Neural cell (in vitro differentiated cells): Measurements from ENCODE around the gene RTL9. TPM values are rescaled to one million over a fixed set of nuclear protein-coding genes. Genes with fewer than 3 reads are reported as not detected.
A peak's percentile ranks its signal among the peaks of the same experiment; 100 is the strongest.

Source experiments
- H2AFZ ChIP-seq: fragments of 200-600, 300-800 bp; sonication (generic), shearing (Covaris generic); 2 replicates; pipeline ENCODE4 v1.6.0; 2014; ENCODE audit warnings: low read depth, mild to moderate bottlenecking, antibody characterized with exemption, low read length, moderate library complexity
- H3F3A ChIP-seq: fragments of 200-600 bp; shearing (Covaris generic); 2 replicates; pipeline ENCODE4 v1.6.1; 2016; ENCODE audit warnings: mild to moderate bottlenecking, moderate library complexity, mixed read lengths, antibody characterized with exemption, low read length; ENCODE audit not compliant: insufficient read depth, poor library complexity, severe bottlenecking
- H3K27ac ChIP-seq: fragments of 200-600, 300-800 bp; sonication (generic), shearing (Covaris generic); 2 replicates; pipeline ENCODE4 v1.5.1; 2014; ENCODE audit warnings: mild to moderate bottlenecking, low read length, moderate library complexity
- H3K27me3 ChIP-seq: fragments of 300-800, 200-600 bp; sonication (generic), shearing (Covaris generic); 2 replicates; pipeline ENCODE4 v1.6.0; 2014; ENCODE audit warnings: mild to moderate bottlenecking, low read depth, low read length, moderate library complexity; ENCODE audit not compliant: insufficient read depth
- H3K36me3 ChIP-seq: fragments of 300-800, 200-600 bp; sonication (generic), shearing (Covaris generic); 2 replicates; pipeline ENCODE4 v1.5.1; 2014; ENCODE audit warnings: mild to moderate bottlenecking, antibody characterized with exemption, low read length, moderate library complexity; ENCODE audit not compliant: insufficient read depth
- H3K4me2 ChIP-seq: fragments of 300-800, 200-600 bp; sonication (generic), shearing (Covaris generic); 2 replicates; pipeline ENCODE4 v1.6.0; 2014; ENCODE audit warnings: mild to moderate bottlenecking, low read length
- H3K4me3 ChIP-seq: fragments of 300-800, 200-600 bp; sonication (generic), shearing (Covaris generic); 2 replicates; pipeline ENCODE4 v1.5.1; 2014; ENCODE audit warnings: mild to moderate bottlenecking, low read length, moderate library complexity
- H3K79me2 ChIP-seq: fragments of 200-600 bp; shearing (Covaris generic); replicated peaks from 2 replicates; pipeline ENCODE4 v1.6.0; 2014; ENCODE audit warnings: mild to moderate bottlenecking, low read length, moderate library complexity; ENCODE audit not compliant: insufficient read depth
- H3K9ac ChIP-seq: fragments of 300-800, 200-600 bp; sonication (generic), shearing (Covaris generic); 2 replicates; pipeline ENCODE4 v1.6.1; 2016; ENCODE audit warnings: mild to moderate bottlenecking, low read length, mixed read lengths
- H3K9me2 ChIP-seq: fragments of 200-600 bp; shearing (Covaris generic); 2 replicates; pipeline ENCODE4 v1.6.1; 2016; ENCODE audit warnings: mild to moderate bottlenecking, low read length, mixed read lengths; ENCODE audit not compliant: insufficient read depth
- H3K9me3 ChIP-seq: fragments of 200-600, 300-800 bp; sonication (generic), shearing (Covaris generic); 2 replicates; pipeline ENCODE4 v1.6.1; 2016; ENCODE audit warnings: mild to moderate bottlenecking, mixed run types, low read length, moderate library complexity, mixed read lengths
- H4K20me1 ChIP-seq: fragments of 200-600 bp; shearing (Covaris generic); 2 replicates; pipeline ENCODE4 v1.6.1; 2016; ENCODE audit warnings: mild to moderate bottlenecking, mixed run types; ENCODE audit not compliant: insufficient read depth
- EP300 ChIP-seq: fragments of 450-650 bp; conservative IDR thresholded peaks from 2 replicates; pipeline ENCODE4 v1.6.1; 2014; ENCODE audit warnings: antibody characterized with exemption, mild to moderate bottlenecking, moderate library complexity; ENCODE audit not compliant: poor library complexity, severe bottlenecking
- EZH2 ChIP-seq: fragments of 200-600, 300-800 bp; shearing (Covaris generic), sonication (generic); IDR thresholded peaks from 2 replicates; pipeline ENCODE4 v1.6.1; 2014; ENCODE audit warnings: antibody characterized with exemption, low read length, borderline replicate concordance, mild to moderate bottlenecking; ENCODE audit not compliant: insufficient read depth, poor library complexity, severe bottlenecking
- MXI1 ChIP-seq: fragments of 450-650 bp; conservative IDR thresholded peaks from 2 replicates; pipeline ENCODE4 v1.6.1; 2014; ENCODE audit warnings: antibody characterized with exemption, mild to moderate bottlenecking; ENCODE audit not compliant: poor library complexity, severe bottlenecking
- POLR2AphosphoS5 ChIP-seq: IDR thresholded peaks from 2 replicates; pipeline ENCODE4 v1.6.1; 2012
- RAD21 ChIP-seq: fragments of 450-650 bp; conservative IDR thresholded peaks from 2 replicates; pipeline ENCODE4 v1.6.1; 2014; ENCODE audit warnings: antibody characterized with exemption, mild to moderate bottlenecking, moderate library complexity
- SMC3 ChIP-seq: fragments of 450-650 bp; conservative IDR thresholded peaks from 2 replicates; pipeline ENCODE4 v1.6.1; 2014; ENCODE audit warnings: antibody characterized with exemption, mild to moderate bottlenecking, moderate library complexity; ENCODE audit not compliant: poor library complexity
- TAF1 ChIP-seq: IDR thresholded peaks from 2 replicates; pipeline ENCODE4 v1.6.1; 2012; ENCODE audit warnings: low read depth
- polyA plus RNA-seq: library from polyadenylated mRNA; depleted of rRNA; stranded (reverse); fragments of >200 nt; gene quantifications from 2 replicates; pipeline ENCODE4 v1.2.3, GENCODE V29; 2014
- small RNA-seq, 3 experiments: library from RNA; depleted of rRNA; stranded (forward); fragments of <200 nt; gene quantifications; one replicate each; pipeline ENCODE3, GENCODE V24; 2012
- TF ChIP-seq, protein P1 (sequence below): IDR thresholded peaks from 2 replicates; pipeline ENCODE4 v1.6.1; 2012; ENCODE audit warnings: borderline replicate concordance
- TF ChIP-seq, protein P2 (sequence below): fragments of 450-650 bp; IDR thresholded peaks from 2 replicates; pipeline ENCODE4 v1.5.1; 2014; ENCODE audit warnings: antibody characterized with exemption, mild to moderate bottlenecking, moderate library complexity; ENCODE audit not compliant: poor library complexity, severe bottlenecking

RTL9 gene
- polyA plus RNA-seq, 1 donor from 2014 or later: 0.58 TPM

DNA sequence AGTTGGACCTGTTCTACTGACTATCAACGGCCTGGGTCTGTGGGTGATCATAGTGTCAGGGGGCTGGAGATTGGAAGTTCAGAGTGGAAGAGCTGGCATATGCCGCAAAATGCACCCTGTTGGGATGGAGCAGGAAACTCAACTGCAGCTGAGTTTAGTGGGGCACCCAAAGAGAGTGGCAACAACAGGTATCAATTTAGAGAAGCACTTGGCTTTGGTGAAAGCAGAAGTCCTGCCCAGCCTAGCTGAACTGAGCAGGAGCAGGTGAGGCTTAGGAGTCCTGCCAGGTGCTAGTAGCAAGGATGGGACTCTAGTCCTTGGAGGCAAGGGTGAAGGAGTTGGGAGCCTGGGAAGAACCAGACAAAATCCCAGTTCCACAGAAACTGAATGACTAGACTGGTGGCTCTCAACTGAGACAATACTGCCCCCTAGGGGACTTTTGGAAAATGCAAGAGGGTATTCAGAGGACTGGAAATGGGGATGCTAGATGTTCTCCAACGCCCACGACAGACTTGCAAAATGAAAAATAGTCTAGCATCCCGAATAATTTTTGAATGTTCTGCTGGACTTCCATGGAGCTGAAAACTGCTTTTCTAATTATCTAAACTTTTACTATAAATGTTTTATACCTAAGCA, 49.4 kb downstream of the RTL9 start:
- Histone ChIP-seq H3F3A (no peaks in the 10 kb centered on the region), H3K9me3 (no peaks in the 10 kb centered on the region), H3K27me3 (no peaks in the 10 kb centered on the region), H3K36me3 (no peaks in the 10 kb centered on the region), H4K20me1 (no peaks in the 10 kb centered on the region), H3K9ac (no peak overlapping the region), H3K9me2 (no peaks in the 10 kb centered on the region), H3K4me2 (no peak overlapping the region), H3K4me3 (no peak overlapping the region), H3K27ac (no peak overlapping the region), H2AFZ (no peak overlapping the region), H3K79me2 (no peaks in the 10 kb centered on the region)
- TF ChIP-seq SMC3: peak; percentile 71
- no peak for TF ChIP-seq POLR2AphosphoS5
- TF ChIP-seq RAD21: peak; percentile 73
- no peak for TF ChIP-seq EP300
- TF ChIP-seq, protein P1, sequence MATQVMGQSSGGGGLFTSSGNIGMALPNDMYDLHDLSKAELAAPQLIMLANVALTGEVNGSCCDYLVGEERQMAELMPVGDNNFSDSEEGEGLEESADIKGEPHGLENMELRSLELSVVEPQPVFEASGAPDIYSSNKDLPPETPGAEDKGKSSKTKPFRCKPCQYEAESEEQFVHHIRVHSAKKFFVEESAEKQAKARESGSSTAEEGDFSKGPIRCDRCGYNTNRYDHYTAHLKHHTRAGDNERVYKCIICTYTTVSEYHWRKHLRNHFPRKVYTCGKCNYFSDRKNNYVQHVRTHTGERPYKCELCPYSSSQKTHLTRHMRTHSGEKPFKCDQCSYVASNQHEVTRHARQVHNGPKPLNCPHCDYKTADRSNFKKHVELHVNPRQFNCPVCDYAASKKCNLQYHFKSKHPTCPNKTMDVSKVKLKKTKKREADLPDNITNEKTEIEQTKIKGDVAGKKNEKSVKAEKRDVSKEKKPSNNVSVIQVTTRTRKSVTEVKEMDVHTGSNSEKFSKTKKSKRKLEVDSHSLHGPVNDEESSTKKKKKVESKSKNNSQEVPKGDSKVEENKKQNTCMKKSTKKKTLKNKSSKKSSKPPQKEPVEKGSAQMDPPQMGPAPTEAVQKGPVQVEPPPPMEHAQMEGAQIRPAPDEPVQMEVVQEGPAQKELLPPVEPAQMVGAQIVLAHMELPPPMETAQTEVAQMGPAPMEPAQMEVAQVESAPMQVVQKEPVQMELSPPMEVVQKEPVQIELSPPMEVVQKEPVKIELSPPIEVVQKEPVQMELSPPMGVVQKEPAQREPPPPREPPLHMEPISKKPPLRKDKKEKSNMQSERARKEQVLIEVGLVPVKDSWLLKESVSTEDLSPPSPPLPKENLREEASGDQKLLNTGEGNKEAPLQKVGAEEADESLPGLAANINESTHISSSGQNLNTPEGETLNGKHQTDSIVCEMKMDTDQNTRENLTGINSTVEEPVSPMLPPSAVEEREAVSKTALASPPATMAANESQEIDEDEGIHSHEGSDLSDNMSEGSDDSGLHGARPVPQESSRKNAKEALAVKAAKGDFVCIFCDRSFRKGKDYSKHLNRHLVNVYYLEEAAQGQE: no peak
- TF ChIP-seq TAF1: no peak
- no peak for TF ChIP-seq EZH2
- TF ChIP-seq, protein P2, sequence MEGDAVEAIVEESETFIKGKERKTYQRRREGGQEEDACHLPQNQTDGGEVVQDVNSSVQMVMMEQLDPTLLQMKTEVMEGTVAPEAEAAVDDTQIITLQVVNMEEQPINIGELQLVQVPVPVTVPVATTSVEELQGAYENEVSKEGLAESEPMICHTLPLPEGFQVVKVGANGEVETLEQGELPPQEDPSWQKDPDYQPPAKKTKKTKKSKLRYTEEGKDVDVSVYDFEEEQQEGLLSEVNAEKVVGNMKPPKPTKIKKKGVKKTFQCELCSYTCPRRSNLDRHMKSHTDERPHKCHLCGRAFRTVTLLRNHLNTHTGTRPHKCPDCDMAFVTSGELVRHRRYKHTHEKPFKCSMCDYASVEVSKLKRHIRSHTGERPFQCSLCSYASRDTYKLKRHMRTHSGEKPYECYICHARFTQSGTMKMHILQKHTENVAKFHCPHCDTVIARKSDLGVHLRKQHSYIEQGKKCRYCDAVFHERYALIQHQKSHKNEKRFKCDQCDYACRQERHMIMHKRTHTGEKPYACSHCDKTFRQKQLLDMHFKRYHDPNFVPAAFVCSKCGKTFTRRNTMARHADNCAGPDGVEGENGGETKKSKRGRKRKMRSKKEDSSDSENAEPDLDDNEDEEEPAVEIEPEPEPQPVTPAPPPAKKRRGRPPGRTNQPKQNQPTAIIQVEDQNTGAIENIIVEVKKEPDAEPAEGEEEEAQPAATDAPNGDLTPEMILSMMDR: peak; percentile 67
- TF ChIP-seq MXI1: no peak

Small RNAs within 50 kb of the gene (small RNA-seq; reads per million reads assigned to genes)
- 0 reads per million in 3 experiments for gene GNG5P2

Other genes with a start within 250 kb of the RTL9 start
- gene AMMECR1, start 40.8 kb upstream of the RTL9 start, polyA plus RNA-seq: 2.2 and 3.7 TPM in 2 replicates